HG03432 (cell line): ENCODE data around the gene UTY.
"Not testable (repeated sequence)": the region's sequence is repeated elsewhere in the genome, so short reads cannot be mapped to it uniquely, and the experiment has no call there.

Source experiments
- ATAC-seq: cut with Tn5 transposase; IDR thresholded peaks from one replicate; pipeline ENCODE4 v1.9.1; 2021; ENCODE audit warnings: mild to moderate bottlenecking, moderate library complexity; ENCODE audit not compliant: unreplicated experiment

UTY gene

DNA sequence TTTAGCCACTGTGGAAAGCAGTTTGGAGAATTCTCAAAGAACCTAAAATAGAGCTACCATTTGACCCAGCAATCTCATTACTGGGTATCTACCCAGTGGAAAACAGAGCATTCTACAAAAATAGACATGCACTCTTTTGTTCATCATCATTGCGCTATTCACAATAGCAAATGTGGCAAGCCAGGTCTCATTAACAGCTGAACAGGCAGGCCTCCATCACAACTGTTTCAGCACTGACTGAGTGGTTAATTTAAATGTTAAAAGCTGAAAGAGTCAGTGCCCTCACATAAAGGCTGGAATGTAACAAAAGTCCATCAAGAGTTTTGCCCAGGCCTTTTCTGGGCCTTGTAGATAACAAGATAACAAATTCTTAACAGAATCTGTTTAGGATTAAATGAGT, 166.9 kb downstream of the UTY start:
- no peak for ATAC-seq

DNA sequence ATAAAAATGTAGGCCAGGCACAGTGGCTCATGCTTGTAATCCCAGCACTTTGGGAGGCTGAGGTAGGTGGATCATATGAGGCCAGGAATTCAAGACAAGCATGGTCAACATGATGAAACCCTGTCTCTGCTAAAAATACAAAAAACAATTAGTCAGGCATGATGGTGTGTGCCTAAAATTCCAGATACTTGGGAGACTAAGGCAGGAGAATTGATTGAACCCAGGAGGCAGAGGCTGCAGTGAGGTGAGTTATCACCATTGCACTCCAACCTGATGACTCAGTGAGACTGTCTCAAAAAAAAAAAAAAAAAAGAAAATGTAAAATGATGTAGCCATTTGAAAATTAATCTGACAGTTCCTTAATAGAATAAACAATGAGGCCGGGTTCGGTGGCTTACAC, 171.9 kb downstream of the UTY start:
- ATAC-seq, result no peak

DNA sequence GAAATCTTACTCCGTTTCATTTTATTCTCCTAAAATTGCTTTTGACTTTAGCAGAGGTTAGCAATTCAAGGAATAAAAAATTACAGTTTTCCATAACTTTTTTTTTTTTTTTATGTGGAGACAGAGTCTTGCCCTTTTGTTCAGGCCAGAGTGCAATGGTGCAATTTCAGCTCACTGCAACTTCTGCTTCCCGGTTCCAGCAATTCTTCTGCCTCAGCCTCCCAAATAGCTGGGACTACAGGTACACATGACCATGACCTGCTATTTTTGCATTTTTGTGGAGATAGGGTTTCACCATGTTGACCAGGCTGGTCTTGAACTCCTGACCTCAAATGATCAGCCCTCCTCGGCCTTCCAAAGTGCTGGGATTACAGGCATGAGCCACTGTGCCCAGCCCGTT, 179.0 kb downstream of the UTY start:
- ATAC-seq, result no peak

DNA sequence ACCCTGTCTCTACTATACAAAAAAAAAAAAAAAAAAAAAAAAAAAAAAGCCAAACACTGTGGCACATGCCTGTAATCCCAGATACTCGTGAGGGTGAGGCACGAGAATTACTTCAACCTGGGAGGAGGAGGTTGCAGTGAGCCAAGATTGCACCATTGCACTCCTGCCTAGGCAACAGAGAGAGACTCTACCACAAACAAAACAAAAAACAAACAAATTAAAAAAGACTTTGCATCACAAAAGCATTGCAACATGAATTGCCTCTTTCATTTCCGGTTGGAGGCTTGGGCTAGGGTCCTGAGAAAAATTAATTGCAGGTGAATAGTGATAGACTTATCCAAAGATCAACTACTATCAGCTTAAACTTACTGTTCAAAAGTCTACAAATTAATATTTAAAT, 180.4 kb downstream of the UTY start:
- no peak for ATAC-seq

DNA sequence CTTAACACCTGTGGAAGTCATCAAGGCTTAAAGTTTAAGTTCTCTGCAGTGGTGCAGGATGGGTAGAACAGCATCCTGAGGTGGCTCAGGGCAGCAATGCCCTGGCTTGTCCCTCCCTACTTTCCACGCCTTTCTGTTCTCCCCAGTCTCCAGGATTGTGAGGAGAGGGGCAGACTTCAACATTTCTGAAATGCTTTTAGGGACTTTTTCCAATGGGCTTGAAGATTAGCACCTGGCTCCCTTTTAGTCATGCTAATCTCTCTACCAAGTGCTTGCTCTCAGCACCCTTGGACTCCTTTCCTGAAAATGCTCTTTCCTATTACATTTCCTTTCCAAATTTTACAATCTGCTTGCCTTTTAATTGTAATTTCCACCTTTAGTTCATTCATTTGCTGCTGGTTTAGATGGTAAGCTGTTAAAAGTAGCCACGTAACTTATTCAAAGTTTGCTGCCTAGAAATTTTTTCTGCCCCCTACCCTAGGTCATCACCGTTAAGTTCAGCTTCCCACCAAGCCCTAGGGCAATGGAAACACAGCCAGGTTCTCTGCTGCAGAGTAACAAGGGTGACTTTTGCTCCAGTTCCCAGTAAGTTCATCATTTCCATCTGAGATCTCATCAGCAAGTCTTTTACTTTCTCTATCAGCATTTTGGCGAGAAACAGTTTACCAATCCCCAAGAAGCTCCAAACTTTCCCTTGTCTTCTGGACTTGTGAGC, 183.5 kb downstream of the UTY start:
- no peak for ATAC-seq

DNA sequence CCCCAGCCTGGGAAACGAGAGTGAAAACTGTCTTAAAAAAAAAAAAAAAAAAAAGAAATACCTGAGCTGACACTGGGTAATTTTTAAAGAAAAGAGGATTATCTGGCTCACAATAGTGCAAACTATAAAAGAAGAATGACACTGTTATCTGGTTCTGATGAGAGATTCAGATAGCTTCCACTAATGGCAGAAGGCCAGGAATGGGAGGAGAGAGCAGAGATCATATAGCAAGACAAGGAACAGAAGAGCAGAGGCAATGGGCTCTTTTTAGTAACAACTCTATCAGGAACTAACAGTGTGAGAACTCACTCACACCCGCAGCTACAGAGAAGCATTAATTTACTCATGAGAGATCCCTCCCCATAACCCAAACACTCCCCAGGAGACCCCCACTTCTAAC, 184.8 kb downstream of the UTY start:
- no peak for ATAC-seq

DNA sequence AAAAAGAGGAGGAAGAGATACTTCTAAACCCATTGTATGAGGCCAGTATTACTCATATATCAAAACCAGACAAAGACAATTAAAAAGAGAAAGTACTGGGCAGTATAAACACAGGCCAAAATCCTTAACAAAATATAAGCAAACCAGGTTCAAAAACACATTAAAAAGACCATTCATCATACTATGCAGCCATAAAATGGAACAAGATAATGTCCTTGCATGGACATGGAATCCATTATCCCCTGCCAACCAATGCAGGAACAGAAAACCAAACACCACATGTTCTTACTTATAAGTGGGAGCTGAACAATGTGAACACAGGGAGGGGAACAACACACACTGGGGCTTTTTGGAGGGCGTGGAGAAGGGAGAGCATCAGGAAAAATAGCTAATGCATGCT, 188.6 kb downstream of the UTY start:
- no peak for ATAC-seq

DNA sequence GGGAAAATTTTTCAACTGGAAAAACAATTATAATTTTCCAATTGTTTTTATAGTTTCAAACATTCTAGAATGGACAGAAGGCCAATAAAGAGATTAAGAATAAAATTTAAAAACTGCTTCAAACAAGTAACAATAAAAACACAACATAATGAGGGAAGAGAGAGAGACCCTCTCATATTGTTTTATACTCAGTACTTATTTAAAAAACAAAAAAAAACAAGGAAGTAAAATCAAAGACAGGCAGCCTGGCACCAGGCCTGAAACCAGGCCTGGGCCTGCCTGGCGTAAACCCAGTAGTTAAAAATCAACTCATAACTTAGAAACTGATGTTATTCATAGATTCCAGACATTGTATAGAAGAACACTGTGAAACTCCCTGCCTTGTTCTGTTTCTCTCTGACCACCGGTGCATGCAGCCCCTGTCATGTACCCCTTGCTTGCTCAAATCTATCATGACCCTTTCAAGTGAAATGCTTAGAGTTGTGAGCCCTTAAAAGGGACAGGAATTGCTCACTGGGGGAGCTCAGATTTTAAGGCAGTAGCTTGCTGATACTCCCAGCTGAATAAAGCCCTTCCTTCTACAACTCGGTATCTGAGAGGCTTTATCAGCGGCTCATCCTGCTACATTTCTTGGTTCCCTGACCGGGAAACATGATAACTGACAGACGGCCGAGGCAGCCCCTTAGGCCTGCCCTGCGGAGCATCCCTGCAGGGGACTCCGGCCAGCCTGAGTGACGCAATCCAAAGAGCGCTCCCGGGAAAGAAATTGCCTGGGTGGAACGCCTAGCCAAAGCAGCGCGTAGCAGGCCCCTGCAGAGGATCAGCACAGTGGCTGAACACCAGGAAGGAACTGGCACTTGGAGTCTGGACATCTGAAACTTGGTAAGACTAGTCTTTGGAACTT, 197.4 kb downstream of the UTY start:
- ATAC-seq, result not testable (repeated sequence)

DNA sequence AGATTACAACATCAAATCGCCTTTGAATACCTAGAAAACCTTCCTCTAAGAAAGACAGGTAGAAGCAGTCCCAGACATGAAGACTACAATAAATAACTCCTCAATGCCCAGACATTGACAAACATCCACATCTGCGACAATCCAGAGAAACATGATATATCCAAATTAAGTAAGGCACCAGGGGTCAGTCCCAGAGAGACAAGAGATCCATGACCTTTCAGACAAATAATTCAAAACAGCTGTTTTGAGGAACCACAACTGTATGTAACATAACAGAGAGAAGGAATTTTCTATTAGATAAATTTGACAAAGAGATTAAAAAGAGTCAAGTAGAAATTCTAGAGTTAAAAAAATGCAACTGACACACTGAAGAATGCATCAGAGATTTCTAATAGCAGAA, 200.3 kb downstream of the UTY start:
- ATAC-seq, result no peak

DNA sequence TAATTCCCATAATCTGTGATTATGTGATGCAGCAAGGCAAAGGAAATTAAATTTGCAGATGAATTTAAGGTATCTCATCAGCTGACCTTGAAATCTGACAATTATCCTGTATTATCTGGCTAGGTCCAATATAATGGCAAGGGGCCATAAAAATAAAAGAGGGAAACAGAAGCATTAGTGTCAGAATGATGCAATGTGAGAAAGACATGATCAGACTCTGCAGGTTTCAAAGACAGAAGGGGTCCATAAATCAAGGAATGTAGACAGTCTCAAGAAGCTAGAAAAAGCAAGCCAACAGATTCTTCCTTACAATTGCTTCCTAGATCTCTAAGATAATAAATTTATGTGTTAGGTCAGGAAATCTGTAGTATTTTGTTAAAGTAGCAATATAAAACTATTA, 208.1 kb downstream of the UTY start:
- no peak for ATAC-seq

DNA sequence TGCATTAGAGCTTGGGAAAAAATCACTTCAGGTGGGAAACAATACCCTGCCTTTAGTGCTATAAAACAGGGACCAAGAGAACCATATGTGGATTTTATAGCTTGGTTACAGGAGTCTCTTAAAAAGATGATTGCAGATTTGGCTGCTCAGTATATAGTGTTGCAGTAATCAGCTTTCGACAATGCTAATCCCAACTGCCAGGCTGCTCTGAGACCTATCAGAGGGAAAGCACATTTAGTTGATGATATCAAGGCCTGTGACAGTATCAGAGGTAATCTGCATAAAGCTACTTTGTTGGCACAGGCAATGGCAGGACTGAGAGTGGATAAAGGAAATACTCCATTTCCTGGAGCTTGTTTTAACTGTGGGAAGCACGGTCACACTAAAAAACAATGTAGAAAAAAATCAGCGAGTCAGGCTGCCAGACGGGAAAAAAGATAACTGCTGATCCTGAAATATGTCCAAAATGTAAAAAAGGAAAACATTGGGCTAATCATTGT, 225.8 kb downstream of the UTY start:
- not testable (repeated sequence) for ATAC-seq

DNA sequence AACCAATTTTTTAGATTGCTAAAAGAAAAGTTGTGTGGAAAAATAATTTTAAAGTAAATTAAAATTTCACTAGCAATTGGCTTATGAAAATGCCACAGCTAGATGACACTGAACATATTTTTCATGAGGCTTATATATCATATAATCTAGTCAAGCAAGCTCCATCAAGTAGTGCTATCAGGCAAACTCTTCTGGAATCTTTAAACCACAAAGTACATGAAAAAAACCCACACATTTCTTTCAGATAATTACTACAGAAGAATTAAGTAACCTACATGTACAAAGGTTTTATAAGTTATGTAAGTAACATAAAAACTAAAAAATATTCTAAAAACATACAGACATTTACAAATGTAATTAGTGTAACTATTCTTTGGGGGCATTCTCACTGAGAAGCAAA, 229.4 kb downstream of the UTY start:
- no peak for ATAC-seq

DNA sequence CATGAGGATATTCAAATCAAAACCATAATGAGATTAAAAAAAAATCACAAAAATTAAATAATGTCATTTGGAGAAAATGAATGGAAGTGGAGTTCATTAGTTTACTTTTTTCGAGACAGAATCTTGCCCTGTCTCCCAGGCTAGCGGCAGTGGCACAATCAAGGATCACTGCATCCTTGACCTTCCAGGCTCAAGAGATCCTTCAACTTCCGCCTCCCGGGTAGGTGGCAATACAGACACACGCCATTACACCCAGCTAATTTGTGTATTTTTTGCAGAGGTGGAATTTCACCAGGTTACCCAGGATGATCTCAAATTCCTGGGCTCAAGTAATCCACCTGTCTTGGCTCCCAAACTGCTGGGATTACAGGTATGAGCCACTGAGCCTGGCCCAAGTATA, 236.1 kb downstream of the UTY start:
- no peak for ATAC-seq

DNA sequence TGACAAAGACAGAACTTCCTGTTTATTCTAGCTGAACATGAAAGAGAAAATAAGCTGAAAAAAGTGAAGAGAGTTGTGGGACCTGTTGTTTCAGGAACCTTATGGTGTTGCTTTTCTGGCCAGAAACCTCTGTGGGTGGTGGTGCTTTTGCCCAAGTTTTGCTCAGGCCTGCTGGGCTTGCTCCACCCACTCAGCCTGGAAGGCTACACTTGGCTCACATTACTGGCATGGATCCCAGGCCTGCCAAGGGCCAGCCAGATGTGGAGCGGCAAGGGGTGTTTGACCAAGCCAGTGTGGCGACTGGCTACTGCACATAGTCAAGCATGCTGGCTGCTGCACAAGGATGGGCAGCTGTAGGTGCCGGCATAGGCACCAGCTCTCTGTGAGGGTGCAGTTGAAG, 245.9 kb downstream of the UTY start:
- no peak for ATAC-seq

DNA sequence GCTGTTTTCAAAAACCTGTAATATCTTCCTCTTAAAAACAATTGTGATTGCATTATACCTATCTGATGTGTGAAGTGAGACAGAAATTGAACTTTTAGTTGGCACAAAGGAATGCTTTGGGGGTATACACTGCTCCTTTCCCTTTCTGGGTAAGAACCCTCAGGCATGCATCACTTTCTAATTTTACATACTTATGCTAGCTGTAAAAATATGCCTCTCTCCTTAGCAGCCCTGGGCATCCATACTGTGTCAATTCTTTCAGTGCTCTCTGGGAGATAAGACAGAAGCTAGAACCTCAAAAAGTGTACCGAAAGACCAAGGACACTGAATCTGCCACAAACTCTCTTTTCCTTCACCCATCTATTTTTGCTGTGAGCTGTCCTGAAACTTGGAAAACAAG, 246.7 kb downstream of the UTY start:
- ATAC-seq, result no peak

DNA sequence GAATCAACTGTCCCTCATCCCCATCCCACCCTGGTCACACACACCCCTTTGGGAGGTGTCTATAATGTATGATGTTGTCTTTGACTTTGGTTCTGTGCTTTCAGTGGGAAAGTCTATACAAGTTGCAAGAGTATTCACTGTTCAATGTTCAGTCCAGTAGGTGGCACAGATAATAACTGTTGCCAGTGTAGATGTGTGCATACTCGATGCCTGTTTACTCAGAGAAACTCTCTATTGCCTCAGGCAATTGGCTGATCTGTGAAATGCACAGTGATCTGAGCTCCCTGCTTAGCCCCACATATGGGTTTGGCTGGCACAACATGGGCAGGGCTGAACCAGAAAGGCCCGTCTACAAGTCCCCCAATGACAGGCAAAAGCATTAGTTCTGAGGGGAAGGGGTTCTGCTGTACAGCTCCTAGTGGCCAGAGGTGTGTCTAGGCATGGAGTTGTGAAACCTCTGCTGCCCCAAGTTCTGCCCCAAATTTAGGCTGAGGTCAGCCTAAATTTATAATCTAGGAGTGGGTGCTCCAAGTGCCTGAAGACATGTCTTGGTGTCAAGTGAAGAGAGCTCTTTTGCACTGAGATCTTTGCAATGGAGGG, 252.4 kb downstream of the UTY start:
- ATAC-seq, result no peak

DNA sequence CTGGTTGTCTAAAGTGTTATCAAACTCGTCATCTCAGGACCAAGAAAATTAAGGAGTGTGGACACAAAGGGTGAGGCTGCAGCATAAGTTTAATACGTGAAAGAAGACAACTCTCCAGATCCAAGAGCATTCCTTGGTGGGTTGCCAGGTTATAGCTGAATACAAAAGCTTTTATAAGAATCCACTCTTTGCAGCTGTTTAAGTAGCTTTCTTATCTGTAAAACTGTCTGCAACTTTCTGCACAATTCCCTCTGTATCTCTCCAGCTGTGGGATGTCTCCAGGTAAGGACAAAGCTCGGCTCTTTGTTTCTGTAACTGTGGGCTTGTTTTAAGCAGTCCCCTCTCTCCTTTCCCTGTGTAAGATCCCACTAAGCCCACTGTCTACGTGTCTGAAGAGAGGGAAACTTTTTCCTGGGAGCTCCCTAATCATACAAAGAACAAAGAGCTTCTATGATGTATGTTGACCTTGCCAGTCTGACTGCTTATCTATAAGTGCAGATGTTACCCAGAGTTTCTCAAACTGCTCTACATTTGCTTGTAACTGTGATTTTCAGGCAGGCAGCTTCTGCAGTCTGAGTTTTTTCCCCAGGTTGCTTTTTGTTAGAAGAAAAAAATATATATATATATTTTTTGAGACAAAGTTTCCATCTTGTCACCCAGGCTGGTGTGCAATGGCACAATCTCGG, 268.7 kb downstream of the UTY start:
- ATAC-seq, result no peak

DNA sequence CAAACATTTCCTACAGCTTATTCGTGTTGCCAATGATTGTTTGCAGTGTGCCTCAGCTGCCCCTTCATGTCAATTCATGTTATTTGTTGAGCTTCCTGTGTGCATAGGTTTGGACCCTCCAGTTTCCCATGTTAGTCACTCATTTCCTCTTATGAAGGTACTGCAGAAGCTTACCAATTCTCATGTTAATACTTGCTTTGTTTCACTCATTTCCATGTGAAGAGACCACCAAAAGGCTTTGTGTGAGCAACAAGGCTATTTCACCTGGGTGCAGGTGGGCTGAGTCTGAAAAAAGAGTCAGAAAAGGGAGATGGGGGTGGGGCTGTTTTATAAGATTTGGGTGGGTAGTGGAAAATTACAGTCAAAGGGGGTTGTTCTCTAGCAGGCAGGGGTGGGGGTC, 274.6 kb downstream of the UTY start:
- ATAC-seq, result no peak
